Measurements from ENCODE around the gene SLK.

The SLK gene

DNA sequence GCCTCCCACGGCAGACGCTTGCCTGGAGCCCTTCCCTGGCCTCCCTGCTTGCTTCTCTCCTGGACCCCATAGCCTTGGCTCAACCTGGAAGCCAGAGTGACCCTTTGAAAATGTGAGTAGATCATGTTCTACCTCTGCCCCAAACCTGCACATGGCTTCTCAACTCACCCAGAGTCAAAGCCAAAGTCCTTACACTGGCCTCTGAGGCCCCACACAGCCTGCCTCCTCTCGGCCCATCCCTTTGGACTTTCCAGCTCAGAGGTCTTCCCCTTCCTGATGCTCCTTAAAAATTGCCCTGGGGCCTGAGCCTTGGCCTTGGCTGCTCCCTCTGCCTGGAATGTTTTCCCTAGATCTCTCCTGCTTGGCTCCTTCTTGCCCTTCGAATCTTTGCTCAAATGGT, 86.3 kb downstream of the SLK start:
- no peak for DNase-seq (ENCODE audit: low read depth)

DNA sequence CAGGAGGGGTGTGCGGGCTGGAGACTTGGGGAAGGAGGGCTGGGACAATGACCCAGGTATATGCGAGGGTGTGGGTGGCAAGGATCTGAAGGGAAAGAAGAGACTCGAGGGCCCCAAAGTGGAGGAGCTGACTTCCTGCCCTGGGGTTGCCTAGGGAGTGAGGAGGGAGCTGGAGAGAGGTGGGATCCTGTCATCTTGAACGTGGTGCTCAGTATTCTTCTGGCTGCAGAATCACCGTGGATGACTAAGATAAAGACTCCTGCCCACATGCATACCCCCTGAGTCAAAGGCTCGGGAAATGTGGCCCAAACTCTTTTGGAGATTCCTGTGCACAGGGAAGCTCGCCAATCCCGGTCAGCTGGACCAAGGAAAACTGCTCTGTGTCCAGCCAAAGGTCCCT, 87.5 kb downstream of the SLK start:
- DNase-seq (ENCODE audit: low read depth) = no peak

DNA sequence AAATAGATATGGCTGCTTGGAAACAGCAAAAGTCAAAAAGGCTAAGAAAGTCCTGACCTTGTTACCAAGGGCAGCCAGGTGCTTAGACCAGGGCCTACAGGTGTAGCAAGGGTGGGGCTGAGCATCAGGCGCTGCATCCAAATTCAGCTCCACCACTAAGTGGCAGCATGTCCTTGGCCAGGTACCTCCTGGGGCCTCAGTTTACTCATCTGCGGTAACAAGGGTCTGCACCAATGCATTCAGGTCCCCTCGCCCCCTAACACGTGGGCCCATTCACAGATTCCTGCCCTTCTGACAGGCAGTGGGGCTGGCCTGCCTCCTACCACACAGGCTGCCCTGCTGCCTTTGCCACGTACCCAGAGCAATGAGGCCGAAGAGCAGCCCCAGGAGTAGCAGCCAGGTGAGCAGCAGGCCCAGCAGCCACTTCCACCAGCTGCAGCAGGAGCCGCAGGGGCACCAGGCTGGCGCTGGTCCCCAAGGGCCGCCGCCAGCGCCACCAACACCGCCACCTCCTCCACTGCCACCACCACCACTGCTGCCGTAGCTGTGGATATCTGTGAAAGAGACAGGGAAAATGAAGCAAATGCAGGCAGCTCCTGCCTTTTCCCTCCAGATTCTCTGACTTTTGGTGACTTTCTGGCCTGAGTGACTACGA, 89.8 kb downstream of the SLK start:
- no peak for DNase-seq (ENCODE audit: low read depth)

GRCh38 chr10:104057717-104058116, 90.8 kb downstream of the SLK start:
- no peak for DNase-seq (ENCODE audit: low read depth)

DNA sequence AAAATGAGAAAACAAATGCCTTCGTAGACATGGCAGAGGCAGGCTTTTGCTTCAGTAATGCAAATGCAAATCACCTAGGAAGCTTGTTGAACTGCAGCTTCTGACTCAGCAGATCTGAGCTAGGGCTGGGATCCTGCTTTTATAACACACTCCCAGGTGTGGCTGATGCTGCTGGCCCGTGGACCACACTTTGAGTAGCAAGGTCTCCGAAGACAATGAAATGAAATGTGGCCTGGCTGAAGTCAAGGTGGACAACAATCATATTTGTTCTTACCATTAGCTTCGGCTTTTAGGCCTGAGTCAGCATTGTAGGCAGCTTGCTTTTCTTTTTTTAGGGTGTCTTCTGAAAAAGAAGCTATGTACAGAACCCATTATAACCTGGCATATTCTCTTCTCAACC, 92.4 kb downstream of the SLK start:
- no peak for DNase-seq (ENCODE audit: low read depth)

DNA sequence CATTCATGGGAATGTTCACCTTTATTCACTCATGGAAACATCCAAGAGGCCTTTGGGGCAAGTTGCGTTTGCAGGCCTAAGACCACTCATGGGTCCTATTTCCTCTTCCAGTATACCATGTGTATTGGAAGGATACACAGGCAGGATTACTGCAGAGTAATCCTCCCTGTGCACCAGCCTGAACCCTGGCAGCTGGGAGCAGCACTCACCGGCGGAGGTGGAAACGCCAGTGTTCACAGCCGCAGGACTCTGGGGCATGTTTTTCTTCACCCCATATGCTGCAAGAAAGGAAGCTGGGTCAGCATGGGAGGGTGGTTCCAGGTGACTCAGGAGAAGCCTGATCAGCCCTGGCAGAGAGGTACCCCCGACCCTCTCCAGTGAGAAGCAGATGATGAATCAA, 94.3 kb downstream of the SLK start:
- no peak for DNase-seq (ENCODE audit: low read depth)

- no peak for DNase-seq (ENCODE audit: low read depth)
These were observed 98.8 kb downstream of the SLK start for GRCh38 chr10:104065748-104066147.

DNA sequence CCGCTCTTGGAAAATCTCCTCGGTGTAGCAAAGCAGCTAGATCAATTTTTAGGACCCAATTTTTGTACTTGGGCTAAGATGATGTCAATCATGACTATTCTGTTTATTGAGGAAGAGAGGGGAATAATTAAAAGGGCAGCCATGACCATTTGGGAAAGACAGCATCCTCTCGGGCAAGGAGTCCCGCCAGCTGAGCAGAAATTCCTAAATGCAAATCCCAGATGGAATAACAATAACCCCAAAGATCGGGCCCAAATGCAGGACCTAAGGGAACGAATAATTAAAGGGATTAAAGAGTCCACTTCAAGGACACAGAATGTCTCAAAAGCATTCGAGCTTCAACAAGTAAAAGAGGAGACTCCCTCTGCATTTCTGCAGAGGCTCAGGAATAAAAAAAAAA, 100.0 kb downstream of the SLK start:
- no peak for DNase-seq (ENCODE audit: low read depth)

DNA sequence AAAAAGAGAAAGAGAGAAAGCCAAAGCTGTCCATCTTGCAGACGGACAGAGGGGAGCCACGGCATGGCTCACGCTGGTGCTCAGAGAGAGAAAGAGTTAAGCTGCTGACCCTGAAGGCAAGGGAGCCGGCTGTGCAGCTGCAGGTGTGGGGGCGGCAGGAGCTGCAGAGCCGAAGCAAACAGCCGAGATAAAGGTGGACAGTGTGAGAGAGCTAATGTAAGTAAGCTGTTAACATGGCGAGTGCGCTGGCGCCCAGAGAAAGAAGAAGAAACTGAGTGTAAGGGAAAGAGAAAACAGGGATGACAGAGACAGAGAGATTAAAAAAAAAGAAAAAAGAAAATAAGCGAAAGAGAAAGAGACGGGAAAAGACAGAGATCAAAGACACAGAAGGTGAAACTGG, 100.6 kb downstream of the SLK start:
- no peak for DNase-seq (ENCODE audit: low read depth)

- no peak for DNase-seq (ENCODE audit: low read depth)
These were observed 102.7 kb downstream of the SLK start for GRCh38 chr10:104069613-104070012.

GRCh38 chr10:104072786-104073185, 105.8 kb downstream of the SLK start:
- DNase-seq (ENCODE audit: low read depth) = no peak

DNA sequence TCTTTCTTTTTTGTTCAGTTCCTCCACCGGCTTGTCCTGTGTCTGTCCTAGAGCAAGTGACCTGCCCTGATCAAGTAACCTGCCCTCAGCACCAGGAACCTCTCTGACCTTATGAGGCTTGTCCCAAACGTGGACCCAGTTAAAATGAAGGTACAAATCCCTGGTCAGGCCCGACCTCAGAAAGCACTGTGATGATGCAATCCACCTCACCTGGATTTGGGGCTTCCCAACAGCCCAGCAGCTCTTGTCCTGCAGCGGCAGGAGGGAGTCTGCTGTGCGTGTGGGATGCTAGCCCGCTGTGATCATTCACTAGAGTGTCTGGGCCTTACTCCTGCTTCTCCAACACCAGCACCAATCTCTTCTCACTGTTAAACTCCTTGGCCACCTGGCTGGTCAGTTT, 107.6 kb downstream of the SLK start:
- no peak for DNase-seq (ENCODE audit: low read depth)

DNA sequence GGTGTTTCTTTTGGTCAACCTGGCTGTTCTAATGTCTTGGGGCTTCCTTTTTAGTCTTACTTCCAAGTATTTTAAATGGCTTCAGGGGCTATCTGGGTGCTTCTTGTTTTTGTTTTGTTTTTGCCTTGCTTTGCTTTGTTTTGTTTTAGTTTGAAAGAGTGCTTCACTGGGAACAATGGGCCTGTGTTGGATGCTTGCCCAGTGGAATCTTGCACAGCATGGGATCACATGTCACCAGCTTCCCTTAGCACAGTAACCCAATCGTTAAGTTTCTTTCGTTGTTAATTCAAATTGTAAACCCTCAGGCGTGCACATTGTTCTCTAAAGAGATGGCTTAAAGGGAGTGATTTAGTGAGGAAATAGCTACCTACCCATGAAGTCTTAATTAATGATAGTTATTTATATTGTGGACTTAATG, 109.8 kb downstream of the SLK start:
- DNase-seq (ENCODE audit: low read depth) = no peak

- DNase-seq (ENCODE audit: low read depth) = no peak
These were observed 110.3 kb downstream of the SLK start for GRCh38 chr10:104077247-104077646.

DNA sequence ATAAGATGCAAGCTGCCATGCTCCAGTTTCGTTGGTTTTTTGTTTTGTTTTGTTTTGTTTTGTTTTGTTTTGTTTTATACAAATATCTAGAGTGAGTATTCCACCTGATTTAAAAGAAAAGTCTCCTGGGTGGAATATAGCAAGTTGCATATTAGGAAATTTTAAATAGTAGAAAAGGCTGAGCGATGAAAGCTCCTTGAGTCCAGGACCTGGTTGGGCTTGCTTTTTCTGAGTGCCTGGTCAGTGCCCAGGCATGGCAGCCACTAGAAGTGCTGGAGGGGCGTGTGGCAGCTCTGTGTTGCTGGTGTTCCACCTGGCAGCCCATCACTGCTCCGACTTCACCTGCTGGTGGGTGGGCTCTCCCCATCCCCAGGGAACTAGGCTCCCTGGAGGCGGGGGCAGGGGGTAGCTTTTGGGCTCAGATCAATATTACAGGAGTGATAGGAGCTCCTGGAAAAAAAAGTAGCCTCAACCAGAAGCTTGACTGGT, 110.8 kb downstream of the SLK start:
- DNase-seq (ENCODE audit: low read depth) = no peak
